ENCODE results near the gene DNM3.

Gene DNM3

GRCh38 chr1:172176206-172176605 lies 334.9 kb downstream of the DNM3 start:
- H3K4me3 ChIP-seq (ENCODE audit: low read length): no peak overlapping the region
- no peak for DNase-seq (ENCODE audit: low read depth)
- TF ChIP-seq CTCF (conservative IDR thresholded peaks at IDR 0.05; ENCODE audit: low read depth, low read length): no peak

- no peak for DNase-seq (ENCODE audit: low read depth)
- no peak overlapping the region for H3K4me3 ChIP-seq (ENCODE audit: low read length)
- no peak for TF ChIP-seq CTCF (conservative IDR thresholded peaks at IDR 0.05; ENCODE audit: low read depth, low read length)
Observed at GRCh38 chr1:172177849-172178248, 336.6 kb downstream of the DNM3 start.

GRCh38 chr1:172178886-172179285 lies 337.6 kb downstream of the DNM3 start:
- DNase-seq (ENCODE audit: low read depth): no peak
- TF ChIP-seq CTCF (conservative IDR thresholded peaks at IDR 0.05; ENCODE audit: low read depth, low read length): no peak
- no peak overlapping the region for H3K4me3 ChIP-seq (ENCODE audit: low read length)

GRCh38 chr1:172179918-172180317 lies 338.6 kb downstream of the DNM3 start:
- H3K4me3 ChIP-seq (ENCODE audit: low read length): no peak overlapping the region
- no peak for TF ChIP-seq CTCF (conservative IDR thresholded peaks at IDR 0.05; ENCODE audit: low read depth, low read length)
- no peak for DNase-seq (ENCODE audit: low read depth)

GRCh38 chr1:172180501-172181285 lies 339.4 kb downstream of the DNM3 start:
- no peak for TF ChIP-seq CTCF (conservative IDR thresholded peaks at IDR 0.05; ENCODE audit: low read depth, low read length)
- no peak for DNase-seq (ENCODE audit: low read depth)
- H3K4me3 ChIP-seq (ENCODE audit: low read length): no peak overlapping the region

GRCh38 chr1:172184506-172185191 lies 343.4 kb downstream of the DNM3 start:
- DNase-seq (ENCODE audit: low read depth): no peak
- no peak for TF ChIP-seq CTCF (conservative IDR thresholded peaks at IDR 0.05; ENCODE audit: low read depth, low read length)
- no peak overlapping the region for H3K4me3 ChIP-seq (ENCODE audit: low read length)

- DNase-seq (ENCODE audit: low read depth): no peak
- H3K4me3 ChIP-seq (ENCODE audit: low read length): no peak overlapping the region
- no peak for TF ChIP-seq CTCF (conservative IDR thresholded peaks at IDR 0.05; ENCODE audit: low read depth, low read length)
Observed at GRCh38 chr1:172185211-172185610, 343.9 kb downstream of the DNM3 start.
